ENCODE results near the gene ZIC5. TPM values are rescaled to one million over a fixed set of nuclear protein-coding genes. Genes with fewer than 3 reads are reported as not detected.

ZIC5 gene
- total RNA-seq, 1 experiment from 2014 or later = 5.2 TPM

DNA sequence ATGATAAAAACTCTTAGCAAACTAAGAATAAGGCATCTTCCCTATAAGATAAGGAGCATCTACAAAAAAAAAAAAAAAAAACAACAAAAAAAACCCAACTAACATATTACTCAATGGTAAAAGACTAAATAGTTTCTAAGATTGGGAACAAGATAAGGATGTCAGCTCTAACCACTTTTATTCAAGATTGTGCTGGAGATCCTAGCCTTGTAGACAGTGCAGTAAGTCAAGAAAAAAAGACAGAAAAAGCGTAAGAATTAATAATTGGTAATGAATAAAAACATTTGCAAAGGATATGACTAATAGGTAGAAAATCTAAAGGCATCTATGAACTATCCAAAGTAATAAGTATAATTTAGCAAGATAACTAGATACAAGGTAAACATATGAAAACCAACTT, 43.1 kb upstream of the ZIC5 start:
- Histone ChIP-seq H3K9me3 (ENCODE audit: control insufficient read depth, insufficient read depth, low read depth, low read length) (no peaks in the 10 kb centered on the region), H3K27ac (ENCODE audit: low read length) (no peak overlapping the region), H3K4me3 (ENCODE audit: low read depth in 2 of 2, low read length in 2 of 2) (no peak overlapping the region), H3K36me3 (ENCODE audit: control insufficient read depth, insufficient read depth, low read length) (no peaks in the 10 kb centered on the region), H3K4me1 (ENCODE audit: control insufficient read depth, insufficient read depth, low read length) (no peaks in the 10 kb centered on the region), H3K27me3 (ENCODE audit: control insufficient read depth, insufficient read depth, low read length) (no peaks in the 10 kb centered on the region)
- intact Hi-C loops (cut with micrococcal nuclease; ENCODE audit: unreplicated experiment) (no loop called here), in situ Hi-C loops (cut with HindIII; ENCODE audit: low pct_unique_long_range_greater_than_20kb, low sequenced_read_pairs) (no loop called here)
- CTCF ChIA-PET = no interaction called here
- TF ChIP-seq POLR2AphosphoS5 (IDR thresholded peaks at IDR 0.05; ENCODE audit: low read depth, low read length) (no peak), SIN3A (IDR thresholded peaks at IDR 0.05; ENCODE audit: borderline replicate concordance, insufficient read depth, low read depth, low read length) (no peak), REST (IDR thresholded peaks at IDR 0.05; ENCODE audit: insufficient read depth in 1 of 2, low read depth in 2 of 2, low read length in 1 of 2) (no peak), TCF7L2 (IDR thresholded peaks at IDR 0.05; ENCODE audit: low read depth, low read length) (no peak)
- TF ChIP-seq, protein P1, sequence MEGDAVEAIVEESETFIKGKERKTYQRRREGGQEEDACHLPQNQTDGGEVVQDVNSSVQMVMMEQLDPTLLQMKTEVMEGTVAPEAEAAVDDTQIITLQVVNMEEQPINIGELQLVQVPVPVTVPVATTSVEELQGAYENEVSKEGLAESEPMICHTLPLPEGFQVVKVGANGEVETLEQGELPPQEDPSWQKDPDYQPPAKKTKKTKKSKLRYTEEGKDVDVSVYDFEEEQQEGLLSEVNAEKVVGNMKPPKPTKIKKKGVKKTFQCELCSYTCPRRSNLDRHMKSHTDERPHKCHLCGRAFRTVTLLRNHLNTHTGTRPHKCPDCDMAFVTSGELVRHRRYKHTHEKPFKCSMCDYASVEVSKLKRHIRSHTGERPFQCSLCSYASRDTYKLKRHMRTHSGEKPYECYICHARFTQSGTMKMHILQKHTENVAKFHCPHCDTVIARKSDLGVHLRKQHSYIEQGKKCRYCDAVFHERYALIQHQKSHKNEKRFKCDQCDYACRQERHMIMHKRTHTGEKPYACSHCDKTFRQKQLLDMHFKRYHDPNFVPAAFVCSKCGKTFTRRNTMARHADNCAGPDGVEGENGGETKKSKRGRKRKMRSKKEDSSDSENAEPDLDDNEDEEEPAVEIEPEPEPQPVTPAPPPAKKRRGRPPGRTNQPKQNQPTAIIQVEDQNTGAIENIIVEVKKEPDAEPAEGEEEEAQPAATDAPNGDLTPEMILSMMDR (IDR thresholded peaks at IDR 0.05) = no peak
- BruUV-seq (replicated peaks) = no TSS peak
- POLR2A ChIA-PET = no interaction called here
- ATAC-seq (no peak), DNase-seq (ENCODE audit: low read depth, low spot score) (no peak)

GRCh38 chr13:99998261-99998660, 26.7 kb upstream of the ZIC5 start:
- CTCF ChIA-PET = no interaction called here
- TF ChIP-seq, protein P1 (IDR thresholded peaks at IDR 0.05) = no peak
- TF ChIP-seq REST (IDR thresholded peaks at IDR 0.05; ENCODE audit: insufficient read depth in 1 of 2, low read depth in 2 of 2, low read length in 1 of 2) = no peak
- no peak for TF ChIP-seq POLR2AphosphoS5 (IDR thresholded peaks at IDR 0.05; ENCODE audit: low read depth, low read length)
- no peak for TF ChIP-seq SIN3A (IDR thresholded peaks at IDR 0.05; ENCODE audit: borderline replicate concordance, insufficient read depth, low read depth, low read length)
- no peak for TF ChIP-seq TCF7L2 (IDR thresholded peaks at IDR 0.05; ENCODE audit: low read depth, low read length)
- Histone ChIP-seq H3K27ac (ENCODE audit: low read length) (no peak overlapping the region), H3K27me3 (ENCODE audit: control insufficient read depth, insufficient read depth, low read length) (no peaks in the 10 kb centered on the region), H3K36me3 (ENCODE audit: control insufficient read depth, insufficient read depth, low read length) (no peaks in the 10 kb centered on the region), H3K4me3 (ENCODE audit: low read depth in 2 of 2, low read length in 2 of 2) (no peak overlapping the region), H3K9me3 (ENCODE audit: control insufficient read depth, insufficient read depth, low read depth, low read length) (no peaks in the 10 kb centered on the region), H3K4me1 (ENCODE audit: control insufficient read depth, insufficient read depth, low read length) (peaks cover 9% of the 10 kb centered on the region)
- BruUV-seq (replicated peaks) = no TSS peak
- ATAC-seq = no peak
- DNase-seq (ENCODE audit: low read depth, low spot score) = no peak
- intact Hi-C loops (cut with micrococcal nuclease; ENCODE audit: unreplicated experiment) (no loop called here), in situ Hi-C loops (cut with HindIII; ENCODE audit: low pct_unique_long_range_greater_than_20kb, low sequenced_read_pairs) (no loop called here)
- POLR2A ChIA-PET = no interaction called here
